ENCODE results near the gene DNAL4. TPM values are rescaled to one million over a fixed set of nuclear protein-coding genes. Genes with fewer than 3 reads are reported as not detected.

The DNAL4 gene
- polyA plus RNA-seq, 3 donors, result 8.9 to 9.3 (median 9.0) TPM

DNA sequence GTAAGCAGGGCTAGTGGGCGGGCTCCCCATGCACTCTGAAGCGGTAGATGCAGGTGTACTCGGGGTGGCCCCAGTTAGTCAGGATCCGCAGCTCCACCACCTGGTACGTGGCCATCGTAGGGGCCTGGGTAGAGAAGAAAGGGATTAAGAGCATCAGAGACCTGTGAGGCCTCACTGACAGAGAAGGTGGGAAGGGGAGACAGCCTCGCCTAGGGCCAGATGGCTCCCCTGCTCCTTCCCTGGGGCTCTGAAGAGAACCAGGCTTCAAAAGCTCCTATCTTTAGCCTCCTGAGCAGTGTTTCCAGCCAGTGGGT, 57.7 kb downstream of the DNAL4 start:
- H3K79me2 ChIP-seq (ENCODE audit: insufficient read depth, low read length), result peaks cover 21% of the 10 kb centered on the region
- no peaks in the 10 kb centered on the region for H3K9me3 ChIP-seq (replicated peaks in 1 of 2; ENCODE audit: control insufficient read depth in 1 of 2, insufficient read depth in 1 of 2, low read length in 2 of 2)
- WGBS (ENCODE audit: insufficient coverage), result 89% methylated on average over 7 of the region's 7 CpGs
- no peak overlapping the region for H3K27ac ChIP-seq (ENCODE audit: low read depth in 1 of 2, low read length in 2 of 2)
- H3K9ac ChIP-seq (ENCODE audit: insufficient read depth, low read length, poor library complexity, severe bottlenecking), result no peak overlapping the region
- H3K36me3 ChIP-seq (replicated peaks in 1 of 2; ENCODE audit: control insufficient read depth in 1 of 2, insufficient read depth in 2 of 2, low read length in 2 of 2), result peaks cover 79 to 91% of the 10 kb centered on the region in 2 donors
- no peak overlapping the region for H3K4me3 ChIP-seq (replicated peaks in 1 of 3; ENCODE audit: low read depth in 2 of 3, low read length in 3 of 3)
- no peak for TF ChIP-seq CTCF (IDR thresholded peaks at IDR 0.05)
- H3K9me3 Mint-ChIP-seq, result no peaks in the 10 kb centered on the region
- no peak overlapping the region for H3K4me3 Mint-ChIP-seq
- peaks cover 100% of the 10 kb centered on the region for H4K20me1 ChIP-seq (ENCODE audit: insufficient read depth, low read length)
- peaks cover 0 to 1% (median 0%) of the 10 kb centered on the region in 3 donors for H3K27me3 Mint-ChIP-seq (ENCODE audit: low read depth in 3 of 3)
- H3K36me3 Mint-ChIP-seq, result peaks cover 74 to 88% of the 10 kb centered on the region in 2 donors
- peaks cover 8% of the 10 kb centered on the region for H3K4me1 Mint-ChIP-seq
- peak overlapping the region in 2 of 7 donors; percentile 67 to 79 for H3K27ac Mint-ChIP-seq
- H3K4me2 ChIP-seq (replicated peaks; ENCODE audit: extremely low read depth, low read length, poor library complexity, severe bottlenecking), result no peak overlapping the region
- H3K27me3 ChIP-seq (ENCODE audit: control insufficient read depth in 2 of 2, insufficient read depth in 2 of 2, low read length in 2 of 2), result no peaks in the 10 kb centered on the region
- intact Hi-C loops (cut with micrococcal nuclease), result no loop called here
- H3K4me1 ChIP-seq (ENCODE audit: control insufficient read depth in 1 of 2, insufficient read depth in 2 of 2, low read length in 2 of 2), result no peaks in the 10 kb centered on the region
- H2AFZ ChIP-seq (ENCODE audit: insufficient read depth, low read depth, low read length, poor library complexity, severe bottlenecking), result no peak overlapping the region
- no peak for DNase-seq

- intact Hi-C loops (cut with micrococcal nuclease), result no loop called here
- H3K27ac ChIP-seq (ENCODE audit: low read depth in 1 of 2, low read length in 2 of 2), result peak overlapping the region in 1 of 2 donors; percentile 23
- H3K4me1 ChIP-seq (ENCODE audit: control insufficient read depth in 1 of 2, insufficient read depth in 2 of 2, low read length in 2 of 2), result no peaks in the 10 kb centered on the region
- DNase-seq, result no peak
- H4K20me1 ChIP-seq (ENCODE audit: insufficient read depth, low read length), result peaks cover 100% of the 10 kb centered on the region
- H3K4me2 ChIP-seq (replicated peaks; ENCODE audit: extremely low read depth, low read length, poor library complexity, severe bottlenecking), result no peak overlapping the region
- Mint-ChIP-seq H3K36me3 (peaks cover 73 to 87% of the 10 kb centered on the region in 2 donors), H3K27me3 (ENCODE audit: low read depth in 3 of 3) (peaks cover 0 to 1% (median 0%) of the 10 kb centered on the region in 3 donors), H3K9me3 (no peaks in the 10 kb centered on the region), H3K4me3 (no peak overlapping the region), H3K4me1 (peaks cover 8% of the 10 kb centered on the region), H3K27ac (peak overlapping the region in 2 of 7 donors; percentile 26 to 79)
- H2AFZ ChIP-seq (ENCODE audit: insufficient read depth, low read depth, low read length, poor library complexity, severe bottlenecking), result no peak overlapping the region
- H3K9ac ChIP-seq (ENCODE audit: insufficient read depth, low read length, poor library complexity, severe bottlenecking), result no peak overlapping the region
- no peaks in the 10 kb centered on the region for H3K9me3 ChIP-seq (replicated peaks in 1 of 2; ENCODE audit: control insufficient read depth in 1 of 2, insufficient read depth in 1 of 2, low read length in 2 of 2)
- peaks cover 18% of the 10 kb centered on the region for H3K79me2 ChIP-seq (ENCODE audit: insufficient read depth, low read length)
- no peak overlapping the region for H3K4me3 ChIP-seq (replicated peaks in 1 of 3; ENCODE audit: low read depth in 2 of 3, low read length in 3 of 3)
- WGBS (ENCODE audit: insufficient coverage), result 71% methylated on average over 13 of the region's 15 CpGs
- TF ChIP-seq CTCF (IDR thresholded peaks at IDR 0.05), result no peak
- peaks cover 77 to 91% of the 10 kb centered on the region in 2 donors for H3K36me3 ChIP-seq (replicated peaks in 1 of 2; ENCODE audit: control insufficient read depth in 1 of 2, insufficient read depth in 2 of 2, low read length in 2 of 2)
- no peaks in the 10 kb centered on the region for H3K27me3 ChIP-seq (ENCODE audit: control insufficient read depth in 2 of 2, insufficient read depth in 2 of 2, low read length in 2 of 2)
Measured at GRCh38 chr22:38735465-38736256, 58.3 kb downstream of the DNAL4 start.
